ENCODE measurements around the gene FOXJ3.

GRCh38 chr1:42264511-42265190 is 70.4 kb downstream of the FOXJ3 start:
- no peak for TF ChIP-seq ELF1 (IDR thresholded peaks at IDR 0.05; ENCODE audit: borderline replicate concordance, low read depth)
- TF ChIP-seq POLR2A (IDR thresholded peaks at IDR 0.05; ENCODE audit: borderline replicate concordance, extremely low read depth, insufficient read depth, insufficient read length) = no peak
- TF ChIP-seq TCF7L2 (IDR thresholded peaks at IDR 0.05; ENCODE audit: borderline replicate concordance, extremely low read depth, insufficient read depth, insufficient read length) = no peak
- TF ChIP-seq CTCF (IDR thresholded peaks at IDR 0.05 in 2 of 3, conservative IDR thresholded peaks at IDR 0.05 in 1 of 3; ENCODE audit: borderline replicate concordance in 1 of 3, insufficient read depth in 1 of 3, low read depth in 2 of 3, low read length in 2 of 3) = no peak
- no peak for TF ChIP-seq EZH2 (IDR thresholded peaks at IDR 0.05)
- no peak for TF ChIP-seq ATF3 (IDR thresholded peaks at IDR 0.05)
- no peak for TF ChIP-seq MAX (IDR thresholded peaks at IDR 0.05)
- no peak for TF ChIP-seq ZBTB33 (IDR thresholded peaks at IDR 0.05; ENCODE audit: extremely low read depth, insufficient replicate concordance, low read length)
- TF ChIP-seq EZH2phosphoT487 (IDR thresholded peaks at IDR 0.05; ENCODE audit: borderline replicate concordance) = no peak
